ENCODE measurements around the gene WNT2. TPM values are rescaled to one million over a fixed set of nuclear protein-coding genes. Genes with fewer than 3 reads are reported as not detected.

Gene WNT2
- total RNA-seq, 1 donor: under 0.01 TPM

DNA sequence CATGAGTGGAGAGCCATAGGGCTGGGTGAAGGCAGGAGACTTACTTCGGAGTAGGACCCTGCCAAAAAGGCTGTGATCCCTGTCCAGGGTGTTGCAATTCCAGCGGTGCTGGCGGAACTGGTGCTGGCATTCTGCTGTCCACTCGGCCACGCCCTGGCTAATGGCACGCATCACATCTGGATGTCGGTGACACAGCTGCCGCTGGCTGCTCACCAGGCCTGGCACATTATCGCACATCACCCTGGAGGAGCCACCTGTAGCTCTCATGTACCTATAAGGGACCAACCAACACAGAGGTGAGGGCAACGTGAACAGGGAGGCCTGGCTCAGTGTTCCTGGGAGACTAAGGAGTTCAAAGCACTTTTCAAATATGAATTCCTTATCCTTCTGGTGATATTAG is 2.3 kb downstream of the WNT2 start:
- Histone ChIP-seq H3K4me2 (ENCODE audit: insufficient read depth, low read length) (no peak overlapping the region), H3K4me3 (ENCODE audit: insufficient read depth, low read length) (no peak overlapping the region), H2AFZ (ENCODE audit: low read length) (no peak overlapping the region), H3K9me3 (ENCODE audit: low read depth, low read length) (no peaks in the 10 kb centered on the region), H3K27me3 (ENCODE audit: insufficient read depth, low read length) (peaks cover 83% of the 10 kb centered on the region), H3K79me2 (ENCODE audit: insufficient read depth, low read length) (no peaks in the 10 kb centered on the region), H3K27ac (ENCODE audit: low read depth, low read length) (no peak overlapping the region), H3K36me3 (ENCODE audit: insufficient read depth, low read length) (no peaks in the 10 kb centered on the region), H4K20me1 (ENCODE audit: insufficient read depth, low read length) (no peaks in the 10 kb centered on the region), H3K4me1 (ENCODE audit: insufficient read depth, low read length) (peaks cover 15% of the 10 kb centered on the region)
- TF ChIP-seq CTCF (IDR thresholded peaks at IDR 0.05; ENCODE audit: extremely low read depth, low read depth, low read length): no peak
- no peak for DNase-seq (ENCODE audit: insufficient read length, low spot score, missing footprints)

- DNase-seq (ENCODE audit: insufficient read length, low spot score, missing footprints): no peak
- Histone ChIP-seq H3K27me3 (ENCODE audit: insufficient read depth, low read length) (peaks cover 91% of the 10 kb centered on the region), H3K4me3 (ENCODE audit: insufficient read depth, low read length) (no peak overlapping the region), H3K36me3 (ENCODE audit: insufficient read depth, low read length) (no peaks in the 10 kb centered on the region), H3K4me1 (ENCODE audit: insufficient read depth, low read length) (peaks cover 11% of the 10 kb centered on the region), H2AFZ (ENCODE audit: low read length) (no peak overlapping the region), H3K9me3 (ENCODE audit: low read depth, low read length) (no peaks in the 10 kb centered on the region), H3K27ac (ENCODE audit: low read depth, low read length) (no peak overlapping the region), H4K20me1 (ENCODE audit: insufficient read depth, low read length) (no peaks in the 10 kb centered on the region), H3K79me2 (ENCODE audit: insufficient read depth, low read length) (no peaks in the 10 kb centered on the region), H3K4me2 (ENCODE audit: insufficient read depth, low read length) (no peak overlapping the region)
- TF ChIP-seq CTCF (IDR thresholded peaks at IDR 0.05; ENCODE audit: extremely low read depth, low read depth, low read length): no peak
Observed at GRCh38 chr7:117319181-117319580, 3.7 kb downstream of the WNT2 start.

DNA sequence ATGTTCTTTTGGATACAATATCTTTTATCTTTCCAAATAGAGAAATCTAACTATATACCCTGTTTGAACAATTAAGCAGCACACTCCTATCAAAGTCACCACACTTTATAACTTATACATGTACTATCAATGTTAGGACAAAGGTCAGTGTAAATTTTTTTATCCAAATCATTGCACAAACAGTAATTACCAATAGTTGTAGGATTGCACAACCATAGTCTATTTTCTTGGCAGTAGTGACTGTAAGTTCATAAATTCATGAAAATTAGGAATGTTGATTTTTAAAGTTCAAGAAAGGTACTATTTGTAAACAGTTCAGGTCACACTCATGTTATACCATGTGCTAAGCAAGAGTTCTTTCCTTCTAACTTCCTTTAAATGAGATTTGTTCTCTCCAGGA is 9.3 kb downstream of the WNT2 start:
- Histone ChIP-seq H3K4me3 (ENCODE audit: insufficient read depth, low read length) (no peak overlapping the region), H3K4me1 (ENCODE audit: insufficient read depth, low read length) (no peaks in the 10 kb centered on the region), H3K9me3 (ENCODE audit: low read depth, low read length) (no peaks in the 10 kb centered on the region), H3K27me3 (ENCODE audit: insufficient read depth, low read length) (peaks cover 42% of the 10 kb centered on the region), H3K27ac (ENCODE audit: low read depth, low read length) (no peak overlapping the region), H2AFZ (ENCODE audit: low read length) (no peak overlapping the region), H3K79me2 (ENCODE audit: insufficient read depth, low read length) (no peaks in the 10 kb centered on the region), H3K4me2 (ENCODE audit: insufficient read depth, low read length) (no peak overlapping the region), H3K36me3 (ENCODE audit: insufficient read depth, low read length) (no peaks in the 10 kb centered on the region), H4K20me1 (ENCODE audit: insufficient read depth, low read length) (no peaks in the 10 kb centered on the region)
- DNase-seq (ENCODE audit: insufficient read length, low spot score, missing footprints): no peak
- no peak for TF ChIP-seq CTCF (IDR thresholded peaks at IDR 0.05; ENCODE audit: extremely low read depth, low read depth, low read length)

DNA sequence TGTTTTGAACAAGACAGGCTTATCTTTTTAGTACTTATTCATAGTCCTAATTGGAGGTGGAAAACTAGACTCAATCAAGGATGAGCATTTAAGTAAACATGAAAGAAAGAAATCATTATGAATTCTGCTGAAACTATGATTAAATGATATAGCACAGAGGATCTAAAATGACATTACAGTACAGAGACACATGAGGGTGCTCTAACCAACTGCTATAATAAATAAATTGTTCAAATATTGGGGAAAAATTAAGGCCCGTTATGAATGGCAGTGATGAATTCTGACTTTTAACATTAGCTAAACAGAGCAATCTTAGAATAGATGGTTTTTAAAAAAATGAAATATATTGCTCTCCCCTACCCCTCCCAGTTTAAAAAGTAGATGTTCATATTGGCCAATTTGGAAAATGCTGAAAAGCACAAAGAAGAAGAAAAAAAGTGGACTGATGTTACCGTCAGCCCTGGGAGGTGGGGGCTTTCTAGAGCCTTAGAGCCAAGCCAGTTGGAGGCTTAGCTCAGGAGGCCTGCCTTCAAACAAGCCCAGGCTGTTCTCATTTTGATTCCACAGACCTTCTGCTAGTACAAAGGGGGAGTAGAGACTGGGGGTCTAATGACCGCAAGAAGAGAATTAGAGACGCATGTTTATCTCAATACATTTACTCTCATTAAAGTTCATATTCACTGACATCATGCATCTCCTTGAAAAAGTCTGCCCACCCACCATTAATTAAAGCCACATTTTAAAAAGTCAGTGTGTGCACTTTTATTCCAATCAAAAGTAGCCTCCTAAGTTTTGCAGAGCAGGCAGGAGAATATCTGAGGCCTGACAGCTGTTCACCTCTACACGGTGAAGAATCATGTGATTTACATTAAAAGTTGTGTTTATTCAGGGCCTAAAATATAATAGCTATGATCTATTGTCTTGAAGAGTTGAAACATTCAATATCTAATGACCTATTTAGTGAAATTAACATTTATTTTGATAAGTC is 10.0 kb downstream of the WNT2 start:
- no peak for DNase-seq (ENCODE audit: insufficient read length, low spot score, missing footprints)
- Histone ChIP-seq H3K27me3 (ENCODE audit: insufficient read depth, low read length) (peaks cover 35% of the 10 kb centered on the region), H3K4me2 (ENCODE audit: insufficient read depth, low read length) (no peak overlapping the region), H2AFZ (ENCODE audit: low read length) (no peak overlapping the region), H3K4me3 (ENCODE audit: insufficient read depth, low read length) (no peak overlapping the region), H3K36me3 (ENCODE audit: insufficient read depth, low read length) (no peaks in the 10 kb centered on the region), H3K4me1 (ENCODE audit: insufficient read depth, low read length) (no peaks in the 10 kb centered on the region), H4K20me1 (ENCODE audit: insufficient read depth, low read length) (no peaks in the 10 kb centered on the region), H3K27ac (ENCODE audit: low read depth, low read length) (no peak overlapping the region), H3K79me2 (ENCODE audit: insufficient read depth, low read length) (no peaks in the 10 kb centered on the region), H3K9me3 (ENCODE audit: low read depth, low read length) (no peaks in the 10 kb centered on the region)
- TF ChIP-seq CTCF (IDR thresholded peaks at IDR 0.05; ENCODE audit: extremely low read depth, low read depth, low read length): peak; percentile 28
